GM10266 (cell line): ENCODE measurements around the gene ALDOB.

Source experiments
- DNase-seq: peaks from one replicate; pipeline ENCODE4 v3.0.0; 2012; ENCODE audit errors: extremely low spot score
- TF ChIP-seq, protein P1 (sequence below): IDR thresholded peaks from 2 replicates; pipeline ENCODE4 v1.5.1; 2012; ENCODE audit warnings: mild to moderate bottlenecking, low read depth; ENCODE audit not compliant: control insufficient read depth, insufficient read depth; ENCODE audit errors: missing control alignments

The ALDOB gene

DNA sequence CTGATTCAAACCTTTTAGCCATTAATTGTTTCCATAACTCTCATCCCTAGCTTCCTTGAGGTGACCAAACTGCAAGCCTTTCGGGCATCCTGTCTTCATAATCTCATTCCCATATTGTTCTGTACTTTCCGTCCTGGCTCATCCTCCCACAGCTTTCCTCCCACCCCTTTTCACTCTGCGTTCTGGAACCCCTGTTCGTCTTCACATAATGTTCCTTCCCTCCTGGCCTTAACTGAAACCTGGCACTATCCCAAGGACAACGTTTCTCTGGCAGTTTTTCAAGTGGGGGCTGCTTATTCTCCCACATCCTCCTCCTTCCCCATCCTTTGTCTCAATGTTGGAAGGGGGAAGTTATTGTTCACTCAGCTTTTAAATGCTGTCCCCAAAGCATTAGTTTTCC lies 35.5 kb downstream of the ALDOB start:
- TF ChIP-seq, protein P1, sequence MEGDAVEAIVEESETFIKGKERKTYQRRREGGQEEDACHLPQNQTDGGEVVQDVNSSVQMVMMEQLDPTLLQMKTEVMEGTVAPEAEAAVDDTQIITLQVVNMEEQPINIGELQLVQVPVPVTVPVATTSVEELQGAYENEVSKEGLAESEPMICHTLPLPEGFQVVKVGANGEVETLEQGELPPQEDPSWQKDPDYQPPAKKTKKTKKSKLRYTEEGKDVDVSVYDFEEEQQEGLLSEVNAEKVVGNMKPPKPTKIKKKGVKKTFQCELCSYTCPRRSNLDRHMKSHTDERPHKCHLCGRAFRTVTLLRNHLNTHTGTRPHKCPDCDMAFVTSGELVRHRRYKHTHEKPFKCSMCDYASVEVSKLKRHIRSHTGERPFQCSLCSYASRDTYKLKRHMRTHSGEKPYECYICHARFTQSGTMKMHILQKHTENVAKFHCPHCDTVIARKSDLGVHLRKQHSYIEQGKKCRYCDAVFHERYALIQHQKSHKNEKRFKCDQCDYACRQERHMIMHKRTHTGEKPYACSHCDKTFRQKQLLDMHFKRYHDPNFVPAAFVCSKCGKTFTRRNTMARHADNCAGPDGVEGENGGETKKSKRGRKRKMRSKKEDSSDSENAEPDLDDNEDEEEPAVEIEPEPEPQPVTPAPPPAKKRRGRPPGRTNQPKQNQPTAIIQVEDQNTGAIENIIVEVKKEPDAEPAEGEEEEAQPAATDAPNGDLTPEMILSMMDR: no peak
- DNase-seq: no peak

DNA sequence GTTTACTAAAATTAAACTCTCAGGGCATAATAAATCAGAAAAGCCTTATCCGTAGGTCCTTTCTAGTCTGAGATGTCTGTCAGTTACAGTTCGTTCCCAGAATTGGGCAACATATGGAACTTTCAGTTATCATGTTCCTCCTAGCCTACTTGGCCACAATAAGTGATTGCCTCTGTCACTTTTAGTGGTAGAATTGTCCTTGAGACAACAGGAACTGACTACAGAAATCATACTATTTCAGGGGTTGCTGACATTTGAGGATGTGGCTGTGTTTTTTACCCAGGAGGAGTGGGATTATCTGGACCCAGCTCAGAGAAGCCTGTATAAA lies 36.0 kb downstream of the ALDOB start:
- TF ChIP-seq, protein P1: no peak
- DNase-seq: no peak

DNA sequence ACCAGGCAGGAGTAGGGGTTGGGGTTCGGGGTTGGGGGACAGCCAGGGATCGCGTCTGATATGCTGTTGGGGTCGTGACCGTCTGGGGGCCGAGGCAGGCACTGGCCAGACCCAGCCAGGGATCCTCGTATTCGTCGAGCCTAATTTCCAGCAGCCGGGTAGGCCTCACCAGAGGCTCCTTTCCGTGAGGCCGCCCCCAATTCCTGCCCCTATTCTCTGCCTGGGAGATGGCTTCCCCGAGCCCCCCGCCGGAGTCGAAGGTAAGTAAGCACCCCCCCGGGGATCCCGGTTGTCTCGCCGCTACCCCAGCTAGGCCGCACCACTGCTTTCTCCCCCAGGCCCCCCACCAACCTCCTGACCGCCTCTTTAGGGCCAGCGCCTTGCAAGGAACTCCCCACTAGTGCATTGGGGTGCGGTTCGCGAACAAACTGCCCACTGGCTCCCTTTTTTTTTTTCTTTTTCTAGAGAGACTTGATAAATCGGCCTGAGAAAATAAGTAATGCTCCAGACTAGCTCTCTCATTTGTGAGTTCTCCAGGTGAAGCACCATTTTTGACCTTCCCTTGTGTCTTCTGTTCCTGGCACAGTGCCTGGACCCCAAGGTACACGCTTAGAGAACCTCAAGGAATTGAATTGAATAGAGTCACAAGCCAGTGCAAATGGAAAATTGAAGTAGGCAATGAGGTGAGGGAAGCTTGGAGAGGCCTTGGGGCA lies 36.5 kb downstream of the ALDOB start:
- peak; percentile 4 for DNase-seq

DNA sequence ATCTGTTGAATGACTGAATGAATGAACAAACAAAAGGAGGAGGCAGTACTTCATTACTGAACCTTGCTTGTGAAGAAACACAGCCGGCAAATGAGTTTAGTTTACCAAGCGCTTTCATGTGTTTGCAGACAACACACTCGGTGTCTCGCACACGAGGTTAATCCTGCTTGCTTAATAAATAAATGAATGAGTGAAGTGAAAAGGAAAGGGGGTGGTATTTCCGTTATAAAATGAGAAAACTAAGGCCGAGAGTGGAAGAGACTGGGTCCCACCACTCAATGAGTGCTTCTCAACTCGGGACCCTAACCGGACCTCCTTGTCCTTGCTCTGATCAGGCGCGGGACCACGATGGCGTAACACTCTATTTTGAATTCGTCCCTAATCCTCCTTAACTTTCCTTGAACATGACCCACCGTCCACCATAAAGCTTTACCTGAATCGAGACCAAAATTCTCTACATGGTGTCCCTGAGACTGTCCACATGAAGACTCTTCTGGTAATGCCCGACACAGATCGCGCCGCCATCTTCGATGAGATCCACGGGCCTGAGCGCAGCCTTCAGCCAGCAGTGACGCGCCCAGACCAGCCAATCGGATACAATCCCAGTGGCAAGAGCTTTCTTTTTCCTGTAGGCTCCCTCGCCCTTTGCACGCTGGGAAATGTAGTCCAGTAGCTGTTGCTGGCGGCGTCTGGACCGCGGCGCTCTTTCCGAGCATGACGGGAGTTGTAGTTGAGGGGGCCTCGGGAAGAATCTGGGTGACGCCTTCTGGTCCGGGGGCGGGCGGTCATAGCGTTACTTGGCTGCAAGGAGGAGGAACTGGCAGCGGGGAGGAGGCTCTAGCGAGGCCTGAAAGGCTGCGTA lies 37.3 kb downstream of the ALDOB start, which contains the start of the genes MRPL50 and ZNF189:
TSS of gene MRPL50 (minus strand) at position 551 of the 862 bp plus-strand sequence. CDS start at position 525, 26 bp downstream.
TSS of gene ZNF189 (plus strand) at position 784 of the 862 bp plus-strand sequence. CDS start 306 bp downstream, outside the sequence.
- DNase-seq: peak; percentile 87
- TF ChIP-seq, protein P1: no peak

More for the DNA sequence above, 36.5 kb downstream of the ALDOB start:
- TF ChIP-seq, protein P1: no peak

DNA sequence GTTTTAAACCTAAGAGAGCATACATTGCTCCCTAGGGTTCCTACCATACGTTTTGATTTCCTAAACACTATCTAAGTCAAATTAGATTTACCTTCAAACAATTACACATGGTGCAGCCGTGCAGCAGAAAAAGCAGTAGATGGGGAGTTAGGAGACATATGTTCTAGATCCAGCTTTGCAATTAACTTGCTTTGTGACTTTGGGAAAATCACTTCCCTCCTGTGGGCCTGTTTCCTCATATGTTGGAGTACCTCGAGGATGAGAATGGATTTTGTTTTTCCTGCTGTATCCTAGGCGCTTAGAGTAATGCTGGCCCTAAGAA lies 37.9 kb downstream of the ALDOB start:
- no peak for DNase-seq
- TF ChIP-seq, protein P1: no peak

DNA sequence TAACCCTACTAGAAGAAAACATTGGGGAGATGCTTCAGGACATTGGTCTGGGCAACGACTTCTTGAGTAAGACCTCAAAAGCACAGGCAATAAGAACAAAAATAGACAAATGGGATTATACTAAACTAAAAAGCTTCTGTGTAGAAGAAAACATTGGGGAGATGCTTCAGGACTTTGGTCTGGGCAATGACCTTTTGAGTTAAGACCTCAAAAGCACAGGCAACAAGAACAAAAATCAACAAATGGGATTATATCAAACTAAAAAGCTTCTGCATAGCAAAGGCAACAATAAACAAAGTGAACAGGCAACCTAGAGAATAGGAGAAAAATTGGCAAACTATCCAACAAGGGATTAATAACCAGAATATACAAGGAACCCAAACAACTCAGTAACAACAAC lies 40.9 kb downstream of the ALDOB start:
- TF ChIP-seq, protein P1: no peak
- DNase-seq: no peak

DNA sequence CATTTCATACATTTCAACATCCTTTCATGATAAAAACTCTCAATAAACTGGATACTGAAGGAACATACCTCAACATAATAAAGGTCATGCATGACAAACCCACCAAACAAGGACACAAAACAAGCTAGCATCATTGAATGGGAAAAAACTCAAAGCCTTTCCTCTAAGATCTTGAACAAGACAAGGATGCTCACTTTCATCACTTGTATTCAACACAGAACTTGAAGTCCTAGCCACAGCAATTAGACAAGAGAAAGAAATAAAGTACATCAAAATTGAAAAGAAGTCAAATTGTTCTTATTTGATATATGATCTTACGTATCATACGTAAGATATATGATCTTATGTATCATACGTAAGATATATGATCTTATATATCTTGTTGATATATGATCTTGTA lies 42.4 kb downstream of the ALDOB start:
- DNase-seq: no peak
- TF ChIP-seq, protein P1: no peak
